ENCODE results near the gene MRPL34.
A peak's percentile ranks its signal among the peaks of the same experiment; 100 is the strongest.

Gene MRPL34

GRCh38 chr19:17325881-17326594 is 20.4 kb downstream of the MRPL34 start:
- TF ChIP-seq ZNF274 (IDR thresholded peaks at IDR 0.05; ENCODE audit: low read depth, low read length), result no peak
- no peak overlapping the region for H3K4me3 ChIP-seq (ENCODE audit: low read length)

GRCh38 chr19:17326595-17326966 is 20.9 kb downstream of the MRPL34 start:
- TF ChIP-seq ZNF274 (IDR thresholded peaks at IDR 0.05; ENCODE audit: low read depth, low read length), result no peak
- H3K4me3 ChIP-seq (ENCODE audit: low read length), result no peak overlapping the region

- H3K4me3 ChIP-seq (ENCODE audit: low read length), result no peak overlapping the region
- no peak for TF ChIP-seq ZNF274 (IDR thresholded peaks at IDR 0.05; ENCODE audit: low read depth, low read length)
These were observed 21.5 kb downstream of the MRPL34 start for GRCh38 chr19:17327068-17327653.

GRCh38 chr19:17327654-17328516 is 22.2 kb downstream of the MRPL34 start:
- no peak for TF ChIP-seq ZNF274 (IDR thresholded peaks at IDR 0.05; ENCODE audit: low read depth, low read length)

GRCh38 chr19:17328517-17329365 is 23.1 kb downstream of the MRPL34 start:
- TF ChIP-seq ZNF274 (IDR thresholded peaks at IDR 0.05; ENCODE audit: low read depth, low read length), result no peak
- no peak overlapping the region; the same call in 1 of the 2 replicates for H3K4me3 ChIP-seq (ENCODE audit: low read length)

More at GRCh38 chr19:17327654-17328516, 22.2 kb downstream of the MRPL34 start:
- peak overlapping the region; percentile 18; the same call in 1 of the 2 replicates for H3K4me3 ChIP-seq (ENCODE audit: low read length)

GRCh38 chr19:17329366-17330261 is 23.9 kb downstream of the MRPL34 start:
- no peak overlapping the region for H3K4me3 ChIP-seq (ENCODE audit: low read length)
- TF ChIP-seq ZNF274 (IDR thresholded peaks at IDR 0.05; ENCODE audit: low read depth, low read length), result no peak

GRCh38 chr19:17330262-17331044 is 24.8 kb downstream of the MRPL34 start:
- H3K4me3 ChIP-seq (ENCODE audit: low read length), result no peak overlapping the region
- TF ChIP-seq ZNF274 (IDR thresholded peaks at IDR 0.05; ENCODE audit: low read depth, low read length), result no peak

- no peak for TF ChIP-seq ZNF274 (IDR thresholded peaks at IDR 0.05; ENCODE audit: low read depth, low read length)
- no peak overlapping the region for H3K4me3 ChIP-seq (ENCODE audit: low read length)
These were observed 25.4 kb downstream of the MRPL34 start for GRCh38 chr19:17331045-17331558.

GRCh38 chr19:17332360-17332676 is 26.6 kb downstream of the MRPL34 start:
- no peak for TF ChIP-seq ZNF274 (IDR thresholded peaks at IDR 0.05; ENCODE audit: low read depth, low read length)
- H3K4me3 ChIP-seq (ENCODE audit: low read length), result no peak overlapping the region

- TF ChIP-seq ZNF274 (IDR thresholded peaks at IDR 0.05; ENCODE audit: low read depth, low read length), result no peak
- H3K4me3 ChIP-seq (ENCODE audit: low read length), result no peak overlapping the region
These were observed 27.3 kb downstream of the MRPL34 start for GRCh38 chr19:17332677-17333581.

Data from GM08714 (cell line).